Muscle of leg (tissue), 11 donors: Measurements from ENCODE around the gene DAB2. TPM values are rescaled to one million over a fixed set of nuclear protein-coding genes. Genes with fewer than 3 reads are reported as not detected.
A peak's percentile ranks its signal among the peaks of the same experiment; 100 is the strongest.

Source experiments
- DNase-seq: peaks from one replicate; pipeline ENCODE4 v3.0.0; 2013
- H3K27ac ChIP-seq: one replicate; pipeline ENCODE4 v1.5.1; 2013; ENCODE audit warnings: mild to moderate bottlenecking, low read length, control low read depth
- H3K27me3 ChIP-seq: one replicate; pipeline ENCODE4 v1.6.1; 2013; ENCODE audit warnings: low read length; ENCODE audit not compliant: control insufficient read depth, insufficient read depth
- H3K36me3 ChIP-seq: one replicate; pipeline ENCODE4 v1.6.1; 2013; ENCODE audit warnings: low read length; ENCODE audit not compliant: control insufficient read depth, insufficient read depth
- H3K4me1 ChIP-seq: one replicate; pipeline ENCODE4 v1.6.1; 2013; ENCODE audit warnings: low read length; ENCODE audit not compliant: control insufficient read depth, insufficient read depth
- H3K4me3 ChIP-seq: one replicate; pipeline ENCODE4 v1.5.1; 2013; ENCODE audit warnings: low read length, control low read depth
- H3K9me3 ChIP-seq: replicated peaks from 2 replicates; pipeline ENCODE4 v1.6.1; 2013; ENCODE audit warnings: low read depth, low read length; ENCODE audit not compliant: control insufficient read depth
- WGBS: methylation state at CpG from one replicate; pipeline ENCODE4 v1.1.5; 2013; ENCODE audit warnings: missing lambda C conversion rate; ENCODE audit not compliant: insufficient coverage; 5-methylcytosine and 5-hydroxymethylcytosine counted together
- polyA plus RNA-seq, 8 donors: library from polyadenylated mRNA; unstranded; fragments of 120-200 nt; gene quantifications; one replicate each; pipeline versions ENCODE4 v1.2.1 to v1.2.3, GENCODE V29; 2013; ENCODE audit warnings: inconsistent platforms in 1 of 8, low replicate concordance in 1 of 8; ENCODE audit not compliant: insufficient read length in 8 of 8, insufficient read depth in 1 of 8
- total RNA-seq: library from RNA; stranded (reverse); fragments of 120-200 nt; gene quantifications from one replicate; pipeline ENCODE4 v1.2.4, GENCODE V29; 2013

Gene DAB2
- total and polyA plus RNA-seq, 9 donors: 79.7 to 148 (median 106) TPM

- Histone ChIP-seq H3K9me3 (no peaks in the 10 kb centered on the region), H3K4me3 (no peak overlapping the region), H3K36me3 (no peaks in the 10 kb centered on the region), H3K27me3 (no peaks in the 10 kb centered on the region), H3K27ac (peak overlapping the region; percentile 89), H3K4me1 (peaks cover 5% of the 10 kb centered on the region)
- no CpG with 5 or more reads among the region's 1 CpG for WGBS
- DNase-seq: no peak
Measured at GRCh38 chr5:39333104-39333503, 91.7 kb downstream of the DAB2 start.

GRCh38 chr5:39331861-39332381 is 92.9 kb downstream of the DAB2 start:
- DNase-seq: peak; percentile 97
- Histone ChIP-seq H3K36me3 (no peaks in the 10 kb centered on the region), H3K9me3 (no peaks in the 10 kb centered on the region), H3K4me1 (peaks cover 5% of the 10 kb centered on the region), H3K4me3 (no peak overlapping the region), H3K27me3 (no peaks in the 10 kb centered on the region), H3K27ac (peak overlapping the region; percentile 89)
- WGBS: 40% methylated on average over 1 of the region's 2 CpGs

GRCh38 chr5:39328731-39329130 is 96.0 kb downstream of the DAB2 start:
- Histone ChIP-seq H3K9me3 (no peaks in the 10 kb centered on the region), H3K36me3 (no peaks in the 10 kb centered on the region), H3K4me1 (peaks cover 5% of the 10 kb centered on the region), H3K27me3 (no peaks in the 10 kb centered on the region), H3K4me3 (no peak overlapping the region), H3K27ac (no peak overlapping the region)
- WGBS: no CpG with 5 or more reads among the region's 1 CpG
- no peak for DNase-seq

- Histone ChIP-seq H3K27ac (no peak overlapping the region), H3K36me3 (no peaks in the 10 kb centered on the region), H3K27me3 (no peaks in the 10 kb centered on the region), H3K4me1 (no peaks in the 10 kb centered on the region), H3K4me3 (no peak overlapping the region), H3K9me3 (no peaks in the 10 kb centered on the region)
- no CpG with 5 or more reads among the region's 3 CpGs for whole genome bisulfite sequencing
- no peak for DNase-seq
Measured at GRCh38 chr5:39323542-39323941, 101.2 kb downstream of the DAB2 start.

Other genes with a start within 250 kb of the DAB2 start
- 1.9 TPM for gene FYB1, start 205.4 kb downstream of the DAB2 start, total RNA-seq
- gene FYB1, start 205.4 kb downstream of the DAB2 start, polyA plus RNA-seq: 1 to 10 TPM; 1.4 to 3.0 (median 1.8) TPM
- gene C9, start 60.5 kb downstream of the DAB2 start, total RNA-seq: 0.22 TPM
- under 1 TPM; 0.20 to 0.43 (median 0.31) TPM for gene C9, start 60.5 kb downstream of the DAB2 start, polyA plus RNA-seq